ENCODE data around the gene ERMP1.
"Not testable (repeated sequence)": the region's sequence is repeated elsewhere in the genome, so short reads cannot be mapped to it uniquely, and the experiment has no call there.

Gene ERMP1

GRCh38 chr9:5832538-5833529, at the start of gene ERMP1:
TSS of gene ERMP1 (minus strand) at chr9:5833117. CDS start at chr9:5833027, 90 bp downstream.
- TF ChIP-seq CTCF (IDR thresholded peaks at IDR 0.05; ENCODE audit: insufficient read depth, low read depth, low read length, missing control alignments), result peak; percentile 86
- peak; percentile 92 for DNase-seq (ENCODE audit: low read depth)
- peak within 1 kb of the TSS; percentile 88 for H3K4me3 ChIP-seq (ENCODE audit: low read depth, low read length)

- not testable (repeated sequence) for DNase-seq (ENCODE audit: low read depth); H3K4me3 ChIP-seq (ENCODE audit: low read depth, low read length)
These were observed 49.5 kb upstream of the ERMP1 start for GRCh38 chr9:5882244-5883012.

- DNase-seq (ENCODE audit: low read depth), result no peak
- TF ChIP-seq CTCF (IDR thresholded peaks at IDR 0.05; ENCODE audit: insufficient read depth, low read depth, low read length, missing control alignments), result no peak
- H3K4me3 ChIP-seq (ENCODE audit: low read depth, low read length), result no peak overlapping the region
These were observed 46.7 kb upstream of the ERMP1 start for GRCh38 chr9:5879419-5880181.

GRCh38 chr9:5876711-5877110, 43.8 kb upstream of the ERMP1 start:
- DNase-seq (ENCODE audit: low read depth), result no peak
- TF ChIP-seq CTCF (IDR thresholded peaks at IDR 0.05; ENCODE audit: insufficient read depth, low read depth, low read length, missing control alignments), result no peak
- no peak overlapping the region for H3K4me3 ChIP-seq (ENCODE audit: low read depth, low read length)

GRCh38 chr9:5876026-5876425, 43.1 kb upstream of the ERMP1 start:
- no peak for TF ChIP-seq CTCF (IDR thresholded peaks at IDR 0.05; ENCODE audit: insufficient read depth, low read depth, low read length, missing control alignments)
- peak; percentile 66 for DNase-seq (ENCODE audit: low read depth)
- H3K4me3 ChIP-seq (ENCODE audit: low read depth, low read length), result no peak overlapping the region

GRCh38 chr9:5874048-5874447, 41.1 kb upstream of the ERMP1 start:
- TF ChIP-seq CTCF (IDR thresholded peaks at IDR 0.05; ENCODE audit: insufficient read depth, low read depth, low read length, missing control alignments), result no peak
- no peak for DNase-seq (ENCODE audit: low read depth)
- H3K4me3 ChIP-seq (ENCODE audit: low read depth, low read length), result no peak overlapping the region
